GM19455 (cell line): ENCODE data around the gene DNMT3B.
"Not testable (repeated sequence)": the region's sequence is repeated elsewhere in the genome, so short reads cannot be mapped to it uniquely, and the experiment has no call there.

ENCODE experiments used
- ATAC-seq: cut with Tn5 transposase; IDR thresholded peaks from one replicate; pipeline ENCODE4 v1.9.1; 2021; ENCODE audit not compliant: unreplicated experiment

Gene DNMT3B

GRCh38 chr20:32761831-32762753 lies at the start of gene DNMT3B:
Gene DNMT3B (plus strand): TSS chr20:32762385. CDS start chr20:32780324, 17,939 bp downstream.
- peak; percentile 73 for ATAC-seq

GRCh38 chr20:32718749-32719348 lies 43.3 kb upstream of the DNMT3B start:
- no peak for ATAC-seq

- no peak for ATAC-seq
Measured at GRCh38 chr20:32727683-32728082, 34.5 kb upstream of the DNMT3B start.

GRCh38 chr20:32728435-32728834 lies 33.8 kb upstream of the DNMT3B start:
- not testable (repeated sequence) for ATAC-seq

GRCh38 chr20:32729334-32729733 lies 32.9 kb upstream of the DNMT3B start:
- ATAC-seq: not testable (repeated sequence)

- no peak for ATAC-seq
Measured at GRCh38 chr20:32731882-32732266, 30.3 kb upstream of the DNMT3B start.

- ATAC-seq: no peak
Measured at GRCh38 chr20:32737371-32738223, 24.6 kb upstream of the DNMT3B start.

GRCh38 chr20:32741151-32741550 lies 21.0 kb upstream of the DNMT3B start:
- no peak for ATAC-seq

GRCh38 chr20:32742322-32743236 lies 19.6 kb upstream of the DNMT3B start:
- ATAC-seq: no peak

GRCh38 chr20:32743237-32744112 lies 18.7 kb upstream of the DNMT3B start, which contains the start of gene COMMD7:
Gene COMMD7 (minus strand): TSS chr20:32743467. CDS start chr20:32743391, 76 bp downstream.
- no peak for ATAC-seq

- ATAC-seq: no peak
Measured at GRCh38 chr20:32749914-32750637, 12.1 kb upstream of the DNMT3B start.

GRCh38 chr20:32751293-32751692 lies 10.9 kb upstream of the DNMT3B start:
- no peak for ATAC-seq

- ATAC-seq: no peak
Measured at GRCh38 chr20:32751702-32752457, 10.3 kb upstream of the DNMT3B start.

- ATAC-seq: no peak
Measured at GRCh38 chr20:32752458-32753250, 9.5 kb upstream of the DNMT3B start.

GRCh38 chr20:32753731-32754130 lies 8.5 kb upstream of the DNMT3B start:
- ATAC-seq: no peak

GRCh38 chr20:32756156-32756555 lies 6.0 kb upstream of the DNMT3B start:
- ATAC-seq: no peak

- ATAC-seq: no peak
Measured at GRCh38 chr20:32761417-32761830, 761 bp upstream of the DNMT3B start.
